Fibroblast of lung (primary cell): ENCODE data around the gene BCAS3.

Source experiments
- EZH2 ChIP-seq: IDR thresholded peaks from 2 replicates; pipeline ENCODE4 v1.5.1; 2012; ENCODE audit warnings: low read length, control low read depth, mild to moderate bottlenecking; ENCODE audit errors: missing control alignments
- TF ChIP-seq, protein P1 (sequence below), 2 donors: IDR thresholded peaks in 1 of 2; conservative IDR thresholded peaks in 1 of 2; 1 replicate in 1 of 2; 2 replicates in 1 of 2; pipeline ENCODE4 v1.5.1; 2011 to 2012; ENCODE audit warnings: low read length in 2 of 2, control low read depth in 1 of 2, inconsistent platforms in 1 of 2, low read depth in 1 of 2, mild to moderate bottlenecking in 1 of 2

DNA sequence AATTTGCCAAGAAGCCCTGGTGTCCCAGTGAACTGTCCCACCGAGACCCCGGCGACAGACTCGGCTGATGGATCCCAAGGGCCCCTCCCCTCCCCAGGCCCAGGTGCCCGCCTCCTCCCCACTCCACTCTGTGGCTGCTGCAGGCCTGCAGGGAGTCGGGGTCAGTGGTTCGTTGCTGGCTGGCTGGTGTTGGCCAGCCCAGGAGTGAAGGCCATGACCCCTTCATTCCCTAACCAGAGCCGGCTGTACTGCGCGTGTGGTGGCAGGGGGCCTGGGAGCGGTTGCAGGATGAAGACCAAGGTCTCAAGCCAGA, 712.8 kb downstream of the BCAS3 start:
- TF ChIP-seq, protein P1, sequence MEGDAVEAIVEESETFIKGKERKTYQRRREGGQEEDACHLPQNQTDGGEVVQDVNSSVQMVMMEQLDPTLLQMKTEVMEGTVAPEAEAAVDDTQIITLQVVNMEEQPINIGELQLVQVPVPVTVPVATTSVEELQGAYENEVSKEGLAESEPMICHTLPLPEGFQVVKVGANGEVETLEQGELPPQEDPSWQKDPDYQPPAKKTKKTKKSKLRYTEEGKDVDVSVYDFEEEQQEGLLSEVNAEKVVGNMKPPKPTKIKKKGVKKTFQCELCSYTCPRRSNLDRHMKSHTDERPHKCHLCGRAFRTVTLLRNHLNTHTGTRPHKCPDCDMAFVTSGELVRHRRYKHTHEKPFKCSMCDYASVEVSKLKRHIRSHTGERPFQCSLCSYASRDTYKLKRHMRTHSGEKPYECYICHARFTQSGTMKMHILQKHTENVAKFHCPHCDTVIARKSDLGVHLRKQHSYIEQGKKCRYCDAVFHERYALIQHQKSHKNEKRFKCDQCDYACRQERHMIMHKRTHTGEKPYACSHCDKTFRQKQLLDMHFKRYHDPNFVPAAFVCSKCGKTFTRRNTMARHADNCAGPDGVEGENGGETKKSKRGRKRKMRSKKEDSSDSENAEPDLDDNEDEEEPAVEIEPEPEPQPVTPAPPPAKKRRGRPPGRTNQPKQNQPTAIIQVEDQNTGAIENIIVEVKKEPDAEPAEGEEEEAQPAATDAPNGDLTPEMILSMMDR (conservative IDR thresholded peaks at IDR 0.05 in 1 of 2, IDR thresholded peaks at IDR 0.05 in 1 of 2; ENCODE audit: low read depth in 1 of 2, low read length in 2 of 2) = no peak
- TF ChIP-seq EZH2 = no peak
